Stimulated activated CD8-positive, alpha-beta memory T cell treated with anti-CD3 and anti-CD28 coated beads, Interleukin-15, amount 100 ng/mL, for 48 hours (primary cell): ENCODE data around the gene TLX2.
"Not testable (repeated sequence)": the region's sequence is repeated elsewhere in the genome, so short reads cannot be mapped to it uniquely, and the experiment has no call there.

ENCODE experiments used
- DNase-seq, 2 donors: peaks; one replicate each; pipeline ENCODE4 v3.0.0-alpha.2; 2020; ENCODE audit warnings: low read depth in 2 of 2

The TLX2 gene

GRCh38 chr2:74514368-74515270 lies at the start of gene TLX2:
Gene TLX2, plus strand, starts transcription at chr2:74514450. Its CDS starts 357 bp downstream, at chr2:74514807.
- DNase-seq: no peak

DNA sequence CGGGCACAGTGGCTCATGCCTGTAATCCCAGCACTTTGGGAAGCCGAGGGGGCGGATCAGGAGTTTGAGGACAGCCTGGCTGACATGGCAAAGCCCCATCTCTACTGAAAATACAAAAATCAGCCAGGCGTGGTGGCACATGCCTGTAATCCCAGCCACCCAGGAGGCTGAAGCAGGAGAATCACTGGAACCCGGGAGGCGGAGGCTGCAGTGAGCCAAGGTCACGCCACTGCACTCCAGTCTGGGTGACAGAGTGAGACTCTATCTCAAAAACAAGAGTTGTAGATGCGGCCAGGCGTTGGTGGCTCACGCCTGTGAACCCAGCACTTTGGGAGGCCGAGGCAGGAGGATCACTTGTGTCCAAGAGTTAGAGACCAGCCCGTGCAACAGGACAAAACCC lies 43.5 kb upstream of the TLX2 start:
- DNase-seq: not testable (repeated sequence)

- DNase-seq: no peak
Measured at GRCh38 chr2:74471332-74472065, 42.8 kb upstream of the TLX2 start.

DNA sequence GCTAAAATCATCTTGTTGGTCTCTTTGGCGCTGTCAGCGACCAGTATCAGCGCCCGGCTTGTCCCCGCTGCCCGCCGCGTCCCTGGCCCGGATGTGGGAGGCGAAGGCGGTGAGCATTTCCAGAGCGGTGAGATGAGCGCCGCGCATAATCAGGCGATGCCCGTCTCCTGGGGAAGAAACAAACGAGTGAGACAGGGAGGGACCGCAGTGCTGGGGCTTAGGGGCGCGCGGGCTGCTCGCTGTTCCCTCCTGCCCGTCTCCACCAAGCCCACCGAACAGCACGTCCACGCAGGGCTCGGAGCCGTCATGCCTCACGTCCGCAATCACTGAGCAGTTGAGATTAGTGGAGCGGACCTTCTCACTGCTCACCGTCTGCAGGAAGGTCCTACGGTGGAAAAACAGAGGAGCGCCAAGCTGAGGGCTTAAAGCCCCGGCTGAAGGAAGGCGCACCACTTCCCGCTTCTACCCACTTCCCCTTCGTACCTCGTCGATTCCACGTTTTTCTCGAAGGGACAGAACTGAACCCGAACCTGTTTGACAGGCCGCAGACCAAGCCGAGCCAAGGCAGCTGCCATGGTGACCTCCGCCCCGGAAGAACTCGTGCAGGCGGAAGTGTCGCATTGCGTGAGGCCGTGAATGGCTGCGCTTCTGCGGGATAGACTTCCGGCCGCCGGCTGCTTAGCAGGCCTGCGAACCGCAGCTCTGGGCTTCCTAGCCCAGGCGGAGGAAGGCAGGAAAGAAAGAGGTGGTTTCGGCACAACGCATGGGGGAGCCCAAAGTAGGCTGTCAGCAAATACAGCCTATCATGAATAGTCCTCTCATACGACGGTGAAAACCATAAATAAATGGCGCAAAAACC lies 41.9 kb upstream of the TLX2 start, which contains the start of gene MRPL53:
Gene MRPL53 (minus strand): TSS at position 595 of the 859 bp plus-strand sequence. CDS start 20 bp downstream, at position 575.
- peak; percentile 88 to 90 for DNase-seq

GRCh38 chr2:74472945-74473258 lies 41.3 kb upstream of the TLX2 start:
- no peak for DNase-seq

DNA sequence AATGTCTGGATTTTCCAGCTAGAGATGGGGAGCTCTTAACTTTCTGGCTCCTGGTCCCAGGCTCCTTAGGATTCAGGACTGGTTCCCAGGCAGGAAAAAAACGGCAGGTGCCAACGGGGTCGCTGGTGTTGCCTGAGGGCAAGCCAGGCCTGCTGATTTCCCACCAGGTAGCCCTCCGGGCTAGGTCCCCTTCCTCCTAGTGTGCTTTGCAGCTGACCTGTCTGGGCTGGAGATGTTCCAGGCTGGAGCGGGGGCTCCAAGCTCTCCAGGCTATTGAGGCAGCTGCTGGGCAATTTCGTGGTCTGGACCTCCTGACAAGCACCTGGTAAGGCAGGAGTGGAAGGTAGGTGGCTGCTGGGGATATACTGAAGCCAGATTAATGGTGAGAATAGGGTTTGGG lies 39.8 kb upstream of the TLX2 start:
- no peak for DNase-seq

DNA sequence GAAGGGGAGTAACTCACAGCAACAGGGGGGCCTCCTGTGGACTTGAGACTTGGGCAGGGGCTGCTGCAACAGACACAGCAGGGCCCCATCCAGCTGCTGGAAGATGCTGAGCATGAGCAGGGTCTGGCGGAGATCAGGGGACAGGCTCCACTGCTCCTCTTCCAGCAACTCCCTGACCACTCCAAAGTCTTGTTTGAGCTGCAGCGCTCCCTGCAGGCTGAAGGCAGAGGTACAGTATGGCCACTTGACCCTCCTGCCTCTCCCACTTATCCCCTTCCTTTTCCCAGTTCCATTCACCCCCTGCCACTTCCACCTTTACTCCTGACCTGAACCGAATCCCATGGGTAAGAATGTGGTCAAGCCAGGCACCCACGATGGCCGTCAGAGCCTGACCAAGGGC lies 39.4 kb upstream of the TLX2 start:
- DNase-seq: no peak

DNA sequence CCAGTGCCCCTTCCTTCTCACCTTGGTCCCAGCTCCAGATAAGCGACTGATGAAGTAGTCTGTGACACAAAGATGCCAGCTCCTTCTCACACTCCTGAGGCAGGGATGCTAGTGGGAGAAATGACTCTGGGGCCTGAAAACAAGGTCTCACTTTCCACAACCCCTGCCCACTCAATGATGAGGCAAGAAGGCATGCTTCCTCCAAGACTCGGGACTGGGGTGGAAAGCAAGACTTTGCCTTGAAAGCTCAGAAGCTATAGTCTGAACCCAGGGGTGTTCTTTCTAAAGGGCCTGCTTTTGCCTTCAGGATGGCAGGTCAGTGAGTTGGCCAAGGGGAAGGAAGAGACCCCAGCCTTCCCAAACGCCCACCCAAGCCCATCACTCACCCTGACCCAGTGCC lies 32.8 kb upstream of the TLX2 start:
- no peak for DNase-seq

GRCh38 chr2:74481961-74482800 lies 32.1 kb upstream of the TLX2 start:
- peak; percentile 41 to 49 for DNase-seq

DNA sequence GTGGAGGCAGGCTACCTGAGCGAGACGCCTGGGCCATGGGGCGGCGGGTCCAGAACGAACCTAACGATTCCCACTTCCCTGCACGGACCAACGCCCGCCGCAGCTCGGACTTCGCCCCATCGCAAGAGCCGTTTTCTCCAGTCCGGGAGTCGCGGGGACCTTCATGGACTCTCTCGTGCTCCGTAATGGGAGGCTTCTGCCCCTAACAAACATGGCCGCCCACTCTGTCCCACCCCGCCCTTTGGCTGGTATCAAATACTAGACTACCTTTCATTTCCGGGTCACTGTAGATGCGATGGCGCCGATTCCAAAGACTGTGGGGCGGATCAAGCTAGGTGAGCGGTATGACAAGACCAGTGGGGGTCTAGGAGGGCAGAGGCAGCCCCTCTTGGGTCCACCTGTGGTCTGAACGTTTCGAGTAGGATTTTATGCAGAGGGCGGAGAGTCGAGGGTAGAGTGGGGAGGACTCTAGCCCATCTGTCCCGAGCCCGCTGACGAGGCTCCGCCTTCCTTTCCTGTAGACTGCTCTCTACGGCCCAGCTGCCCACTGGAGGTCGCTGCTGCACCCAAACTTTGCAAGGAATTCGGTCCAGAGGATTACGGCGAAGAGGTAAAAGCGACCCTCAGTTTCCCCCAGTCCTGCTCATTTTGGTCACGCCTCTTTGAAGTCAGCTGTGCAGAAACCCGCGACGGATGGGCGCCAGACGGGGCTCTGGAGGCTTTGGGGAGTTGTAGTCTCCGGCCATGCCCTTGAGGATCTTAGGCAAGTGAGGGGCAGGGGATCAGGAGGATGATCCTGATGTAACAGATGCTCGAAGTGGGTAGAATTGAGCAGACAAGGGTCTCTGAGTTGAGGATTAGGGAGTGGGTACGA lies 31.2 kb upstream of the TLX2 start, which contains the start of the genes CCDC142 and TTC31:
Gene CCDC142 (minus strand): TSS at position 198 of the 874 bp plus-strand sequence. CDS start 161 bp downstream, at position 37.
Gene TTC31 (plus strand): TSS at position 281 of the 874 bp plus-strand sequence. CDS start 15 bp downstream, at position 296.
- peak; percentile 86 to 87 for DNase-seq

DNA sequence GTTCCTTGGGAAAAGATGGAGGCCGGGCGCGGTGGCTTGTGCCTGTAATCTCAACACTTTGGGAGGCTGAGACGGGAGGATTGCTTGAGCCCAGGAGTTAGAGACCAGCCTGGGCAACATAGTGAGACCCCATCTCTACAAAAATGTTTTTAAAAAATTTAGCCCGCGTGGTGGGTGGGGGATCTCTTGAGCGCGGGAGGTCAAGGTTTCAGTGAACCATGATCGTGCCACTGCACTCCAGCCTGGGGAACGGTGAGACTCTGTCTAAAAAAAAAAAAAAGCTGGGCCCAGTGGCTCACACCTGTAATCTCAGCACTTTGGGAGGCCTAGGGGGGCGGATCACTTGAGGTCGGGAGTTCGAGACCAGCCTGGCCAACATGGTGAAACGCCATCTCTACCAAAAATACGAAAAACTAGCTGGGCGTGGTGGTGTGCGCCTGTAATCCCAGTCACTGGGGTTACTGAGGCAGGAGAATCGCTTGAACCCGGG lies 30.5 kb upstream of the TLX2 start:
- DNase-seq: not testable (repeated sequence)

DNA sequence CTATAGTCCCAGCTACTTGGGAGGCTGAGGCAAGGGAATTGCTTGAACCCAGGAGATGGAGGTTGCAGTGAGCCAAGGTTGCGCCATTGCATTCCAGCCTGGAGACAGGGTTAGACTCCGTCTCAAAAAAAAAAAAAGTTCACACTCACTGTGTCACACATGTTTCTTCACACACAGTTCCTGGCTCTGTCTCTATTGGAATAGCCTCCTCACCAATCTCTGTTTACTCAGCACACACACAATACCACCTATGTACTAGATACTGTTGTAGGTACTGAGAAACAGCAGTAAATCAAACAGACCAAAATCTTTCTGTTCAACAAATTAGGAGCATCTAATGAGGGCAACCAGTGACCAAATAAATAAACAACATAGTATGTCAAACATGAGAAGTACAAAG lies 28.1 kb upstream of the TLX2 start:
- DNase-seq: no peak

DNA sequence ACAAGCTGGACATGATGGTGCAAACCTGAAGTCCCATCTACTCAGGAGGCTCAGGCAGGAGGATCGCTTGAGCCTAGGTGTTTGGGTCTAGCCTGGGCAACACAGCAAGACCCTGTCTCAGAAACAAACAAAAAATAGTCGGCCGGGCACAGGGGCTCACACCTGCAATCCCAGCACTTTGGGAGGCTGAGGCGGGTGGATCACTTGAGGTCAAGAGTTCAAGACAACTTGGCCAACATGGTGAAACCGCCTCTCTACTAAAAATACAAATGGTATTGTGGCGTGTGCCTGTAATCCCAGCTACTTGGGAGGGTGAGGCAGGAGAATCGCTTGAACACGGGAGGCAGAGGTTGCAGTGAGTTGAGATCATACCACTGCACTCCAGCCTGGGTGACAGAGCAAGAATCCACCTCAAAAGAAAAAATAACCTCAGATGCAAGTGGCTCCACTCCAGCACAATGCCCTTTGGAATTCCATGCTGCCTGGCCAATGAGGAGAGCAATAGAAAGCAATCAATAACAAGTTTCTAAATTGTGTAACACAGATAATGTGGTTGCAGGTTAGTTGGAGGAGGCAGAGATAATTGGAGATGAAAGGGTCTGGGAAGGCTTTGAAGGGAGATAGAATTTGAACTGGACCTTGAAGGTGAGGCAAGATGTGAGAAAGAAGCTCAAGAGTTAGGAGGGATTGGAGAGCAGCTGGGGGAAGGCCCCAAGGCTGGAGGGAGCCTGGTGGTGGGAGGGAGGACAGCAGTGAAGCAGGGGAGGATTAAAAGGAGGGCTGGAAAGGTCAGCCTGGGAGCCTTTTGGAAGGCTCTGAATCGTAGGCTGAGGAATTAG lies 25.4 kb upstream of the TLX2 start:
- no peak for DNase-seq

- DNase-seq: no peak
Measured at GRCh38 chr2:74489906-74490305, 24.3 kb upstream of the TLX2 start.

DNA sequence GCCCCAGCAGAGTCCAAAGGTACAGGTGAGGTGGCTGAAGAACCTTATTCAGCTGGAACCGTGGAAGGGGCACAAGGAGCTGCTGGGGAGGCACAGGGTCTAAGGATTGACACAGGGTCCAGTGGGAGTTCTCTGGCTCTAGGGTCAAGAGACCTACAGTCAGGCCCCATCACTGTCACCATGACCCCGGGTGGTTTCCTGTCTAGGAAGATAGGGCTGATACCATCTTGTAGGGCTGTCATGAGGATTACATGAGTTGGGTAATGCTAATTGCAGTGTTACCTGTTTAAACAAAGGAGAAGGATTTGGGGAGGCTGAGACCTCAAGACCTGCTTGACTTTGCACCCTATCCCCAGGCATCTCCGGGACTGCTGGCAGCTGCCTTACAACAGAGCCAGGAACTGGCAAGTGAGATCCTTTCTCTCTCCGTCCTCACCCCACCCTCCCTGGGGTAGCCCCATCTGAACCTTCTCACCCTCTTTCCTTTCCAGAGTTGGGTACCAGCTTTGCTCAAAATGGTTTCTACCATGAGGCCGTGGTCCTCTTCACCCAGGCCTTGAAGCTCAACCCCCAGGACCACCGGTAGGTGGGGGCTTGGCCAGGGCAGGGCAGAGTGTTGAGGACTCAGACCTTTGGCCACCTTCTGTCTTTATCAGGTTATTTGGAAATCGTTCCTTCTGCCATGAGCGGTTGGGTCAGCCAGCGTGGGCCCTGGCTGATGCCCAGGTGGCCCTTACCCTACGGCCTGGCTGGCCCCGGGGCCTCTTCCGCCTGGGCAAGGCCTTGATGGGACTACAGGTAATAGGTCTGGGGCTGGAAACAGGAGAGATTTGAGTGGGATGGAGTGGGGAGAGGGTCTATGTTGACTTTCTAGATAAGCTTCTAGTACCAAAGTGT lies 22.4 kb upstream of the TLX2 start:
- no peak for DNase-seq

GRCh38 chr2:74493546-74493945 lies 20.7 kb upstream of the TLX2 start:
- no peak for DNase-seq

DNA sequence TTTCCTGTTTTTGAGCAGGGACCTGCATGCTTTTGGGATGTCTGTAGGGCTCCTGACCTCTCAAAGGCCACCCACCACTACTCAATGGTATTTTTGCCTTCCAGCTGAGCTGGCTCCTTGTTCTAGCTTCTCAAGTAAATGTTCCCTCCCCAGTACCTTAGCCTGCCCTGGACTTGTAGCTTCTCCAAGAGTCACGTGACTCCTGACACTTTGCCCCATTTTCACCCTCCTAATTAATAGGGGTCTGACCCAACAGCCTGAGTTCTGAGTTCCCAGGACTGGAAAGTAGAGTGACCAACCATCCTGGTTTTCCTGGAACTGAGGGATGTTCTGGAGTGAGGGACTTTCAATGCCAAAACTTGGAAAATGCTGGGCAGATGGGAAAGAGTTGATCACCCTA lies 18.8 kb upstream of the TLX2 start:
- DNase-seq: no peak
